HEK293 (cell line): ENCODE data around the gene RBM20.
A peak's percentile ranks its signal among the peaks of the same experiment; 100 is the strongest.

Experiments
- CTCF ChIA-PET: fragments of 350-600 bp; formaldehyde crosslinking; extraction: SDS; loops from one replicate; lab custom pipeline; 2021; ENCODE audit warnings: antibody characterized with exemption; lab: Yijun Ruan, JAX
- POLR2A ChIA-PET: fragments of 300-600 bp; formaldehyde crosslinking; extraction: SDS; loops from one replicate; lab custom pipeline; 2020; ENCODE audit warnings: antibody characterized with exemption, inconsistent platforms; lab: Yijun Ruan, JAX
- H3K27ac ChIP-seq: fragments of 200-500 bp; sonication (Bioruptor generic); 2 replicates; pipeline ENCODE4 v1.5.1; 2014; ENCODE audit warnings: low read depth, low read length, control low read depth, inconsistent platforms; ENCODE audit errors: extremely low read depth
- H3K36me3 ChIP-seq, 2 experiments: fragments of 200-500 bp in 1 of 2; sonication (Bioruptor generic) in 1 of 2; 1 replicate in 1 of 2; 2 replicates in 1 of 2; pipeline ENCODE4 v1.5.1; 2014 to 2017; ENCODE audit warnings: inconsistent platforms in 2 of 2, low read length in 2 of 2; ENCODE audit not compliant: control insufficient read depth in 2 of 2, insufficient read depth in 1 of 2
- H3K4me1 ChIP-seq: fragments of 200-500 bp; sonication (Bioruptor generic); 2 replicates; pipeline ENCODE4 v1.5.1; 2014; ENCODE audit warnings: mild to moderate bottlenecking, low read length, inconsistent platforms; ENCODE audit not compliant: control insufficient read depth, insufficient read depth
- H3K4me3 ChIP-seq: 2 replicates; pipeline ENCODE4 v1.5.1; 2011; ENCODE audit warnings: low read depth, mild to moderate bottlenecking, control low read depth, low read length, moderate library complexity
- H3K9me3 ChIP-seq: fragments of 200-500 bp; sonication (Bioruptor generic); 2 replicates; pipeline ENCODE4 v1.5.1; 2014; ENCODE audit warnings: low read depth, low read length, inconsistent platforms; ENCODE audit not compliant: control insufficient read depth, insufficient read depth
- FEZF1 ChIP-seq: fragments of 450-650 bp; formaldehyde crosslinking; IDR thresholded peaks from 2 replicates; pipeline ENCODE4 v1.5.1; 2016; ENCODE audit warnings: missing biosample characterization, missing genetic modification characterization
- GLI4 ChIP-seq: fragments of 450-650 bp; formaldehyde crosslinking; IDR thresholded peaks from 2 replicates; pipeline ENCODE4 v1.5.1; 2016; ENCODE audit warnings: missing biosample characterization, missing genetic modification characterization
- MZF1 ChIP-seq: fragments of 450-650 bp; formaldehyde crosslinking; IDR thresholded peaks from 2 replicates; pipeline ENCODE4 v1.5.1; 2017; ENCODE audit warnings: missing biosample characterization, missing genetic modification characterization, borderline replicate concordance
- SCRT1 ChIP-seq: fragments of 450-650 bp; formaldehyde crosslinking; IDR thresholded peaks from 2 replicates; pipeline ENCODE4 v1.5.1; 2016; ENCODE audit warnings: missing biosample characterization, missing genetic modification characterization, borderline replicate concordance
- SCRT2 ChIP-seq: fragments of 450-650 bp; formaldehyde crosslinking; IDR thresholded peaks from 2 replicates; pipeline ENCODE4 v1.5.1; 2016; ENCODE audit warnings: missing biosample characterization, missing genetic modification characterization
- ZNF10 ChIP-seq: fragments of 450-650 bp; formaldehyde crosslinking; IDR thresholded peaks from 2 replicates; pipeline ENCODE4 v1.5.1; 2017; ENCODE audit warnings: missing biosample characterization, missing genetic modification characterization
- ZNF140 ChIP-seq: fragments of 450-650 bp; formaldehyde crosslinking; IDR thresholded peaks from 2 replicates; pipeline ENCODE4 v1.5.1; 2016; ENCODE audit warnings: missing biosample characterization, missing genetic modification characterization
- ZNF169 ChIP-seq: fragments of 450-650 bp; formaldehyde crosslinking; IDR thresholded peaks from 2 replicates; pipeline ENCODE4 v1.5.1; 2016; ENCODE audit warnings: missing biosample characterization, missing genetic modification characterization
- ZNF302 ChIP-seq: fragments of 450-650 bp; formaldehyde crosslinking; IDR thresholded peaks from 2 replicates; pipeline ENCODE4 v1.5.1; 2016; ENCODE audit warnings: missing biosample characterization, missing genetic modification characterization, low read depth
- ZNF335 ChIP-seq: fragments of 450-650 bp; formaldehyde crosslinking; conservative IDR thresholded peaks from 2 replicates; pipeline ENCODE4 v1.5.1; 2016; ENCODE audit warnings: missing biosample characterization, missing genetic modification characterization
- ZNF549 ChIP-seq: fragments of 450-650 bp; IDR thresholded peaks from 2 replicates; pipeline ENCODE4 v1.5.1; 2018; ENCODE audit warnings: missing biosample characterization, missing genetic modification characterization, mild to moderate bottlenecking, inconsistent platforms, moderate library complexity
- ZNF555 ChIP-seq: fragments of 450-650 bp; formaldehyde crosslinking; conservative IDR thresholded peaks from 2 replicates; pipeline ENCODE4 v1.5.1; 2017; ENCODE audit warnings: missing biosample characterization, mild to moderate bottlenecking, missing genetic modification characterization, inconsistent platforms
- ZNF664 ChIP-seq: fragments of 450-650 bp; formaldehyde crosslinking; IDR thresholded peaks from 2 replicates; pipeline ENCODE4 v1.5.1; 2016; ENCODE audit warnings: missing biosample characterization, missing genetic modification characterization
- ZNF785 ChIP-seq: fragments of 450-650 bp; formaldehyde crosslinking; IDR thresholded peaks from 2 replicates; pipeline ENCODE4 v1.5.1; 2016; ENCODE audit warnings: missing biosample characterization, missing genetic modification characterization
- ZSCAN23 ChIP-seq: fragments of 450-650 bp; formaldehyde crosslinking; IDR thresholded peaks from 2 replicates; pipeline ENCODE4 v1.5.1; 2016; ENCODE audit warnings: missing biosample characterization, missing genetic modification characterization
- ZXDB ChIP-seq: fragments of 450-650 bp; formaldehyde crosslinking; IDR thresholded peaks from 2 replicates; pipeline ENCODE4 v1.5.1; 2016; ENCODE audit warnings: missing biosample characterization, missing genetic modification characterization
- TF ChIP-seq, protein P1 (sequence below): fragments of 450-650 bp; formaldehyde crosslinking; IDR thresholded peaks from 2 replicates; pipeline ENCODE4 v1.5.1; 2017; ENCODE audit warnings: missing biosample characterization, missing genetic modification characterization
- TF ChIP-seq, protein P2 (sequence below): fragments of 450-650 bp; formaldehyde crosslinking; conservative IDR thresholded peaks from 2 replicates; pipeline ENCODE4 v1.5.1; 2016; ENCODE audit warnings: low read depth, missing biosample characterization, missing genetic modification characterization

RBM20 gene

DNA sequence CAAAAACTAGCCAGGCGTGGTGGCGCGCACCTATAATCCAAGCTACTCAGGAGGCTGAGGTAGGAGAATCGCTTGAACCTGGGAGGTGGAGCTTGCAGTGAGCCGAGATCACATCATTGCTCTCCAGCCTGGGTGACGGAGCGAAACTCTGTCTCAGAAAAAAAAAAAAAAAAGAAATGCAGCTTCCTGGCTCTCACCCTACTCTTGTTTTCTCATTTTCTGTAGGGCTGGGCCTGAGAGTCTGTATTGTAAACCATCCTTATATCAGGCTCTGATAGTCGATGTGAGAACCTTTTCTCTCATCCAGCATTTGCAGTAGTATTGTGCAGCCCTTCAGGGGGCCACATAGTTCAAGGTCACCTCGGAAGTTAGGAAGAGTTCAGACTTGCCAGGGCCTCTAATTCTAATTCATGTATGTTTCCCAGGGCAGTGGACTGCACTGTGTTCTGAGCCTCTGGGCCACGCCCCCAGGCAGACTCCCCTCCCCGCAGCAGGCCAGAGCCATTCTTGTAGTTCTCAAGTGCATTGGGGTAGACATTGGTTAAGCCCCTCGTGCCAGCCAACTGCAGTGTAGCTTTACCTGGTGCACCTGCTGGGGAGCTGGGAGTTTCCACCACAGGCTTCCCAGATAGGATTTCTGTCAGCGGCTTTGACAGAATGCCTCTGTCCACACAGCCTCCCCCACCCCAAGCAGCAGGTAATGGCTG, 189.3 kb downstream of the RBM20 start:
- Histone ChIP-seq H3K27ac (no peak overlapping the region), H3K4me3 (no peak overlapping the region), H3K36me3 (peaks cover 3 to 14% of the 10 kb centered on the region in 2 experiments; a peak in 2 of 3 replicates), H3K9me3 (no peaks in the 10 kb centered on the region), H3K4me1 (peaks cover 2% of the 10 kb centered on the region; the same call in 1 of the 2 replicates)
- POLR2A ChIA-PET: no interaction called here
- CTCF ChIA-PET: no interaction called here
- TF ChIP-seq ZNF785 (tag by site-specific recombination): no peak
- no peak for TF ChIP-seq ZNF555 (tag by site-specific recombination)

DNA sequence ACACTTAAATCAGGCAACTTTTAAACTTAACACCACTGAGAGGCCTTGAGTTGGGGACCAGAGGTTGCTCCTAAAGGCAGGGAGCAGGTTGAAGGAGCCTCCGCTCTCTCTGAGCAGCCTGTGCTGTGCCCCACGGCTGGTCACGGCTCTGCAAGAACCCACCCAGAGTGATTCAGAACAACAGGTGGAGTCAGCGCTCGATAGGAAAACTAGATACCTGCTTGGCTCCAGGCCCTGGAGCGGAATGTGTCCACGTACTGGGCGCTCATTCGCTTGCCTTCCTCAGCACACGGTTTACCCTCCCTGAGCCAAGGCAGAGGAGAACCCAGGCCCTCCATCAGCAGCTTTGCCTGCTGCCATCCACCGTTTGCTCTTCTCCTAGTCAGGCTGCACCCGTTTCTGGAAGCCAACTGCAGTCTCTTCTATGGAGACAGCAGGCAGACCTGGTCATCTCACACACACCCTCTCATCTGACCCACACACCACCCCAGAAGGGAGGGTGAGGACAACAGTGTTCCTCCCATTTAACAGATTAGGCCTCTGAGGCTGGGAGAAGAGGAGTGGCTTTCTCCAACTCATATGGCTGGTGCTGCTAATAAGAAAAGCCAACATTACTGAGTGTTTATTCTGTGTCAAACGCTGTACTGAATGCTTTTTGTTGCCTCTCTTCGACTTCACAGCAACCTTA, 189.9 kb downstream of the RBM20 start:
- CTCF ChIA-PET: interaction anchor here (0.7 kb wide), 1 partner anchor 30 kb away, joined by 3 read pairs; no protein-coding TSS in a partner anchor
- POLR2A ChIA-PET: no interaction called here
- H3K9me3 ChIP-seq: no peaks in the 10 kb centered on the region
- H3K27ac ChIP-seq: no peak overlapping the region
- peaks cover 2% of the 10 kb centered on the region; the same call in 1 of the 2 replicates for H3K4me1 ChIP-seq
- H3K36me3 ChIP-seq: peaks cover 3 to 14% of the 10 kb centered on the region in 2 experiments; a peak in 2 of 3 replicates
- no peak overlapping the region for H3K4me3 ChIP-seq
- TF ChIP-seq ZNF335 (tag by site-specific recombination) (no peak), SCRT2 (peak; percentile 80), ZNF140 (tag by site-specific recombination) (no peak), SCRT1 (peak; percentile 61; the same call in 1 of the 2 replicates)
- TF ChIP-seq, all 188 proteins: peak for 2

DNA sequence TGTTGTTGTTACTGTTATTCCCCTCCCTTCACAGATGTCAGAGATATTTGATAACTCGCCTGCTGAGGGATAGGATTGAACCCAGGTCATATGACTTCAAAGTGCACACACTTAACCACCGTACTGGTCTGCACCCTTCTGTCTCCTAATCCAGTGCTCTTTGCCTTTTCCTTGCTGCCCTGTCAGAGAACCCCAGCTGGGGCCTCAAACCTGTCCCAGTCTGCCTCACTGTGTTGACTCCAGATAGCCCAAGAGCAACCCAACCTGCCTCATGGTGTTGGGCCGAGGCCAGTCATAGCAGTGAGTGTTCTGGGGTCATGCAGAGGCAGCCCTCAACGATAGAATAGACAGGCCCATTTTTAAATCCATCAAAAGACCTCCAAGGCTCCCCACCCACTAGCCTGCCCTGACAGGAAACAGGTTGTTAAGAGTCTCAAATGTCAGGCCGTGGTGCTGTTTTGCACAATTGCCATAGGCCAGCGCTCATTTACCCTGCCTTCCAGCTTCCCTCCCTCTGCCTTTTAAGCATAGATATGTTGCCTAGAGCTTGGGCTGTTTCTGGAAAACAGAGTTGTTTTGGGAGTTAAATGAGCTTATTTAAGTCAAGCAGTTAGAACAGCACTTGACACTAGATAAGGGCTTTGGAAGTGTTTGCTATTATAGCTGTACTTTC, 190.6 kb downstream of the RBM20 start:
- CTCF ChIA-PET: interaction anchor here (0.7 to 0.9 kb wide), 2 partner anchors 31 to 126 kb away, joined by 3 read pairs; no protein-coding TSS in a partner anchor
- Histone ChIP-seq H3K4me1 (peaks cover 2% of the 10 kb centered on the region; the same call in 1 of the 2 replicates), H3K36me3 (peaks cover 3 to 14% of the 10 kb centered on the region in 2 experiments; a peak in 2 of 3 replicates), H3K27ac (peak overlapping the region; percentile 27)
- POLR2A ChIA-PET: interaction anchor here (0.6 kb wide), 1 partner anchor 72 kb away, joined by 5 read pairs; no protein-coding TSS in a partner anchor
- TF ChIP-seq SCRT1 (peak; percentile 41; the same call in 1 of the 2 replicates), FEZF1 (tag by site-specific recombination) (peak; percentile 78), ZXDB (tag by site-specific recombination) (no peak), ZNF664 (tag by site-specific recombination) (0 out of 2 replicates have a peak, but pooled peaks have one; percentile 45)
- TF ChIP-seq, all 188 proteins: peak for 3
- Histone ChIP-seq H3K4me3 (no peak overlapping the region), H3K9me3 (no peaks in the 10 kb centered on the region)

DNA sequence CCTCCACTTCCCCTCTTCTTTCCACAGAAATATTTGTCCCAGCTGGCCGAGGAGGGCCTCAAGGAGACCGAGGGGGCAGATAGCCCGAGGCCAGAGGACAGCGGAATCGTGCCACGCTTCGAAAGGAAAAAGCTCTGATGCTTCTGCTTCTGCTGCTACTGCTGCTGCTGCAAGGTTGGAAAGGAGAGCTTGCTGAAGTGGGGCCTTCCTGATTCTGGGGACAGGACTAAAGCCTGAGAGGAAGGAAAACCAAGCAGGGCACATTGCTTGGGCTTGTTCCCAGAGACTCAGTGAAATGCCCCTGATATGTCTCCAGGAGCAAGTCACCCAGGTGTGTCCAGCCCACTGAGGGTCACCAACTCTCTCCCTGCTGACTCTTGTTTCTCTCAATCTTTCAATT, 191.7 kb downstream of the RBM20 start:
- TF ChIP-seq ZSCAN23 (tag by site-specific recombination) (no peak), MZF1 (no peak), ZNF10 (tag by site-specific recombination) (no peak), ZNF549 (tag by site-specific recombination) (no peak), ZNF169 (tag by site-specific recombination) (no peak), ZNF302 (no peak), GLI4 (tag by site-specific recombination) (no peak), SCRT1 (no peak)
- TF ChIP-seq, protein P1, sequence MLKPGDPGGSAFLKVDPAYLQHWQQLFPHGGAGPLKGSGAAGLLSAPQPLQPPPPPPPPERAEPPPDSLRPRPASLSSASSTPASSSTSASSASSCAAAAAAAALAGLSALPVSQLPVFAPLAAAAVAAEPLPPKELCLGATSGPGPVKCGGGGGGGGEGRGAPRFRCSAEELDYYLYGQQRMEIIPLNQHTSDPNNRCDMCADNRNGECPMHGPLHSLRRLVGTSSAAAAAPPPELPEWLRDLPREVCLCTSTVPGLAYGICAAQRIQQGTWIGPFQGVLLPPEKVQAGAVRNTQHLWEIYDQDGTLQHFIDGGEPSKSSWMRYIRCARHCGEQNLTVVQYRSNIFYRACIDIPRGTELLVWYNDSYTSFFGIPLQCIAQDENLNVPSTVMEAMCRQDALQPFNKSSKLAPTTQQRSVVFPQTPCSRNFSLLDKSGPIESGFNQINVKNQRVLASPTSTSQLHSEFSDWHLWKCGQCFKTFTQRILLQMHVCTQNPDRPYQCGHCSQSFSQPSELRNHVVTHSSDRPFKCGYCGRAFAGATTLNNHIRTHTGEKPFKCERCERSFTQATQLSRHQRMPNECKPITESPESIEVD (tag by site-specific recombination): no peak
- TF ChIP-seq, protein P2, sequence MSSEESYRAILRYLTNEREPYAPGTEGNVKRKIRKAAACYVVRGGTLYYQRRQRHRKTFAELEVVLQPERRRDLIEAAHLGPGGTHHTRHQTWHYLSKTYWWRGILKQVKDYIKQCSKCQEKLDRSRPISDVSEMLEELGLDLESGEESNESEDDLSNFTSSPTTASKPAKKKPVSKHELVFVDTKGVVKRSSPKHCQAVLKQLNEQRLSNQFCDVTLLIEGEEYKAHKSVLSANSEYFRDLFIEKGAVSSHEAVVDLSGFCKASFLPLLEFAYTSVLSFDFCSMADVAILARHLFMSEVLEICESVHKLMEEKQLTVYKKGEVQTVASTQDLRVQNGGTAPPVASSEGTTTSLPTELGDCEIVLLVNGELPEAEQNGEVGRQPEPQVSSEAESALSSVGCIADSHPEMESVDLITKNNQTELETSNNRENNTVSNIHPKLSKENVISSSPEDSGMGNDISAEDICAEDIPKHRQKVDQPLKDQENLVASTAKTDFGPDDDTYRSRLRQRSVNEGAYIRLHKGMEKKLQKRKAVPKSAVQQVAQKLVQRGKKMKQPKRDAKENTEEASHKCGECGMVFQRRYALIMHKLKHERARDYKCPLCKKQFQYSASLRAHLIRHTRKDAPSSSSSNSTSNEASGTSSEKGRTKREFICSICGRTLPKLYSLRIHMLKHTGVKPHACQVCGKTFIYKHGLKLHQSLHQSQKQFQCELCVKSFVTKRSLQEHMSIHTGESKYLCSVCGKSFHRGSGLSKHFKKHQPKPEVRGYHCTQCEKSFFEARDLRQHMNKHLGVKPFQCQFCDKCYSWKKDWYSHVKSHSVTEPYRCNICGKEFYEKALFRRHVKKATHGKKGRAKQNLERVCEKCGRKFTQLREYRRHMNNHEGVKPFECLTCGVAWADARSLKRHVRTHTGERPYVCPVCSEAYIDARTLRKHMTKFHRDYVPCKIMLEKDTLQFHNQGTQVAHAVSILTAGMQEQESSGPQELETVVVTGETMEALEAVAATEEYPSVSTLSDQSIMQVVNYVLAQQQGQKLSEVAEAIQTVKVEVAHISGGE (tag by site-specific recombination): no peak
- ChIA-PET POLR2A (no interaction called here), CTCF (interaction anchor here (0.9 to 1.5 kb wide), 2 partner anchors 61 to 127 kb away, joined by 3 read pairs; no protein-coding TSS in a partner anchor)
- Histone ChIP-seq H3K4me3 (no peak overlapping the region), H3K9me3 (no peaks in the 10 kb centered on the region), H3K27ac (no peak overlapping the region), H3K36me3 (peaks cover 3 to 11% of the 10 kb centered on the region in 2 experiments; a peak in 2 of 3 replicates), H3K4me1 (peaks cover 2% of the 10 kb centered on the region; the same call in 1 of the 2 replicates)
